GM18907 (cell line): Measurements from ENCODE around the gene CYP39A1.

Experiments
- ATAC-seq: cut with Tn5 transposase; IDR thresholded peaks from one replicate; pipeline ENCODE4 v1.9.1; 2021; ENCODE audit warnings: mild to moderate bottlenecking, moderate library complexity; ENCODE audit not compliant: unreplicated experiment

CYP39A1 gene, protein sequence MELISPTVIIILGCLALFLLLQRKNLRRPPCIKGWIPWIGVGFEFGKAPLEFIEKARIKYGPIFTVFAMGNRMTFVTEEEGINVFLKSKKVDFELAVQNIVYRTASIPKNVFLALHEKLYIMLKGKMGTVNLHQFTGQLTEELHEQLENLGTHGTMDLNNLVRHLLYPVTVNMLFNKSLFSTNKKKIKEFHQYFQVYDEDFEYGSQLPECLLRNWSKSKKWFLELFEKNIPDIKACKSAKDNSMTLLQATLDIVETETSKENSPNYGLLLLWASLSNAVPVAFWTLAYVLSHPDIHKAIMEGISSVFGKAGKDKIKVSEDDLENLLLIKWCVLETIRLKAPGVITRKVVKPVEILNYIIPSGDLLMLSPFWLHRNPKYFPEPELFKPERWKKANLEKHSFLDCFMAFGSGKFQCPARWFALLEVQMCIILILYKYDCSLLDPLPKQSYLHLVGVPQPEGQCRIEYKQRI

DNA sequence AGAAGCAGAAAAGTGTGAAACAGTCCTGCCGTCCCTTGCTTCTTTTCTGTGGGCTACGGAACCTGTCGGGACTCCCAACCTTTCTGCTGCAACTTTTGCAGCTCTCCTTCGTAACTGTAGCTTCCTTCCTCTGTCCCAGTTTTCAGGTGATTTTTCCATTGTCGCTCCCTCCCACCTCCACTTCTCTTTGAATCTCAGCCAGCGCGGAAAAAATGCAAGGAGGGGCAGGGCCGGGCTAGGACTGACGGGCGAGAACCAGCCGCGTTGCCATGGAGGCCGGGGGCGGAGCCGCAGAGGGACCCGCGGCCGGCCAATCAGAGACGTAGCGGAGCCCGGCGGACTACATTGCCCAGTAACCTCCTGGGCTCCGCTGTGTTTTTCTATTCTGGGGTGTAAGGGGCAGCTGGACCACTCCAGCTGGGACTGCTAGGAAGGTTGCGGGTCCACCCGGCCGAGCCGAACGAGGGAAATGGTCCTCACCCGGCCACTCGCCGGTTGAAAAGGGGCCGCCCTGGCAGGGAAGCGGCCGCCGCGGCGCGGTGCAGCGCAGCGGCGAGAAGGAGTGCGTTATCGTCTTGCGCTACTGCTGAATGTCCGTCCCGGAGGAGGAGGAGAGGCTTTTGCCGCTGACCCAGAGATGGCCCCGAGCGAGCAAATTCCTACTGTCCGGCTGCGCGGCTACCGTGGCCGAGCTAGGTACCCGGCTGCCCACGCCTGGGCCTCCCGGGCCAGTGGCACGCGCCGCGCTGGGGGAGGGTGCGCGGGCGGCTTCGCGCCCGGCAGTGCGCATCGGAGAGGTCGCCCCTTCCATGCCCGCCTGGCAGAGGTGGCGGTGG, at the start of gene CYP39A1, which contains the start of gene SLC25A27:
Gene CYP39A1 (minus strand): TSS at position 216 of the 836 bp plus-strand sequence. CDS start 236 bp downstream, outside the sequence.
Gene SLC25A27 (plus strand): TSS at position 373 of the 836 bp plus-strand sequence. CDS start 218 bp downstream, at position 591.
- peak; percentile 100 for ATAC-seq

- no peak for ATAC-seq
Observed at GRCh38 chr6:46699970-46700369, 47.4 kb upstream of the CYP39A1 start.

- no peak for ATAC-seq
Observed at GRCh38 chr6:46690911-46691451, 38.4 kb upstream of the CYP39A1 start.

GRCh38 chr6:46690141-46690755, 37.6 kb upstream of the CYP39A1 start:
- ATAC-seq: no peak

GRCh38 chr6:46689657-46690056, 37.0 kb upstream of the CYP39A1 start:
- no peak for ATAC-seq

DNA sequence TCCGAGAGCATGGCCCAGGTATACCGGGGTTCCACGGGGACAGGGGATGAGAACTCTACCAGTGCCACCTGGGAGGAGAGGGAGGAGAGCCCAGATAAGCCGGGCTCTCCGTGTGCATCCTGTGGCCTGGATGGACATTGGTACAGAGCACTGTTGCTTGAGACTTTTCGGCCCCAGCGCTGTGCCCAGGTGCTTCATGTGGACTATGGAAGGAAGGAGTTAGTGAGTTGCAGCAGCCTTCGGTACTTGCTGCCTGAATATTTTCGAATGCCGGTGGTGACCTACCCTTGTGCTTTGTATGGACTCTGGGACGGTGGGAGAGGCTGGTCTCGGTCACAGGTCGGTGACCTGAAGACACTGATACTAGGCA, 36.3 kb upstream of the CYP39A1 start:
- ATAC-seq: no peak

DNA sequence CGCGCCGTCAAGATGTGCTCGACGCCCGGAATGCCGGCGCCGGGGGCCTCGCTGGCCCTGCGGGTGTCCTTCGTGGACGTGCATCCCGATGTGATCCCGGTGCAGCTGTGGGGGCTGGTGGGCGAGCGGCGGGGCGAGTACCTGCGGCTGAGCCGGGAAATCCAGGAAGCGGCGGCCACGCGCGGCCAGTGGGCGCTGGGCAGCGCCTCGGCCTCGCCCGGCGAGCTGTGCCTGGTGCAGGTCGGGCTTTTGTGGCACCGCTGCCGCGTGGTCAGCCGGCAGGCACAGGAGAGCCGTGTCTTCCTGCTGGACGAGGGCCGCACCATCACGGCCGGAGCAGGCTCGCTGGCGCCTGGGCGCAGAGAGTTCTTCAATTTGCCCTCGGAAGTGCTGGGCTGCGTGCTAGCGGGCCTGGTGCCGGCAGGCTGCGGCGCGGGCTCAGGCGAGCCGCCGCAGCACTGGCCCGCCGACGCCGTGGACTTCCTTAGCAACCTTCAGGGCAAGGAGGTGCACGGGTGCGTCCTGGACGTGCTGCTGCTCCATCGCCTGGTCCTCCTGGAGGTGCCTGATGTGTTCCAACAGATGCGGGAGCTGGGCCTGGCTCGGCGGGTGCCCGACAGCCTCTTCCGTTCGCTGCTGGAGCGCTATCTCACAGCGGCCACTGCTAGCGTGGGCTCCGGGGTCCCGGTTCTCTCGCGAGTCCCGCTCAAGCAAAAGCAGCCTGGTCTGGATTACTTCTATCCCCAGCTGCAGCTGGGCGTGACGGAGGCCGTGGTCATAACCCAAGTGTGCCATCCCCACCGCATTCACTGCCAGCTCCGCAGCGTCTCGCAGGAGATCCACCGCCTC, 35.7 kb upstream of the CYP39A1 start:
- no peak for ATAC-seq

DNA sequence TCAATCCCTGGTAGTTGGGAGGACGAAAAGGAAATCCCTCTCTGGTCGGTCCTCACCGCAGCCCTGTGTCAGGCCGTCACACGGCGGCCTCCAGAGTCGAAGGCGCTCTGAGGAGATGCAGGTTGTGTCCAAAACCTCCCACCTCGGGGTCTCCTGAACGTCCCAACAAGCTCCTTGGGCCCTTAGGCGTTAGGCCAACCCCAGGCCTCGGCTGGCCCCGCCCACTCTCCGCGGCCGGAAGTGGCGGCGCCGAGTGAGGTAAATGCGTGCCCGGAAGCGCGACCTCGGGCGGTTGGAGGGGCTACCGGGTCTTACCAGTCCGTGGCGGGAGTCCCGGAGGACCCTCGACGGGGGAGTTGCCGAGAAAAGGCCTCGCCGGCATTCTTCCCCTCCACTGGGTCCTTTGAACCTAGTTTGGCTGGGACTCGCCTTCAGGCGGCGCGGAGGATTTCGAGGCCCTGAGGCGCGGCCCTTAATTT, 35.0 kb upstream of the CYP39A1 start, which contains the start of gene TDRD6:
Gene TDRD6 (plus strand): TSS at position 267 of the 479 bp plus-strand sequence. CDS start 244 bp downstream, outside the sequence.
- ATAC-seq: no peak

DNA sequence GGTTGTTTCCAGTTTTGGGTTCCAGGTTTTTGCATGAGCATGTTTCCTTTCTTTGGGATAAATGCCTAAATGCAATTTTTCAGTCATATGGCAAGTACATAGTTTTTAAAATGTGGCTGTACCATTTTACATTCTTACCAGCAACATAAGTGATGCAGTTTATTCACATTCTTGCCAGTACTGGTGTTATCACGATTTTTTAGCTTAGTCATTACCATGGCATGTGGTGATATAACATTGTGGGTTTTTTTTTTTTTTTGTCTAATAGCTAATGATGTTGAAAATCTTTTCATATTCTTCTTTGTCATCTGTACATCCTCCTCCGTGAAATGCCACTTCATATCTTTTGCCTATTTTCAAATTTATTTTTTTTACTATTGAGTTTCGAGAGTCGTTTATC, 32.2 kb upstream of the CYP39A1 start:
- ATAC-seq: no peak

DNA sequence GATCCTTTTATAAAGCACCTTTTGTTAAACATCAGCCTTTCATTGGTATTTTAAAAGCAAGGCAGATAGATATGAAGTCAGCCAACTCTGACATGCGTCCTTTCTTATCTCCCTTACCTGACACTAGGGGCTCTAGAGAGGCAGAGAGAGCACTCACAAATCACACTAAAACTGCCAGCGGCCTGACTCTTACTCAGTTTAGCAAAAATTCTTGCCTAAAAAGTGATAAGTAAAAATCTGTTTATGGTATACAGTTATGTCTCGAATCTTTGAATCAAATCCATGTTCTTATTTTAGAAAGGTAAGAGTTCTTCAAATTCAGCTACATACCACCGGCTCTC, 24.7 kb upstream of the CYP39A1 start:
- ATAC-seq: peak; percentile 45

DNA sequence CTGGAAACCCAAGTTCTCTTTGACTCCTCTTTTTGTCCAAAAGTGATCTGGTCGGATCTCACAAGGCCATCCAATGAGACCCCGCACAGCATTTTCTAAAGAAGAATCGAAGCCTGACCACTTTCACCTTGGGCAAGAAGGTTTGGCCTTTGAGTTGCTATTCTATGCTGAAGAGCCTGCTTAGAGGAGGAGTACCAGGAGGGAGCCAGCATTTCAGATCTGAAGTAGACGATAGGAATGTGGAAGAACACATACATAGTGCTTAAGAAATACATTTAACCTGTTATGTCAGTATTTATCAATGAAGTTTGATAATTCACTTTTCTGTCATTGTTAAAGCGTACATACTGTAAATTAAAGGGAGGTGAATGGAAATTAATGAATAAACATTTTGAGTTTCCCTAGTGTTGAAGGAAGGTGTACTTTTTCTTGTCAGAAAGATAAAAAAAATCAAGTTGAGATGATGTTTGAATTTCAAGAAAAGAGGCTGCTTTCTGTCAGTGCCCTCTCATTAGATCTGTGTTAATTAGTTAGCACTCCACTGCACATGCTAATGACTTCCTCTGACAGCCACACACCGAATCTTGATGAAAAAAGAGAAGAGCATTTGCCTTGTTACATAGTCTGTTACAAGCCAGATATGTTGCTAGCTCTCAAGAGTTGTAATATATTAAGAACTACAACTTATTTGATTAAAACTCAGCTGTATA, 24.1 kb upstream of the CYP39A1 start:
- no peak for ATAC-seq

GRCh38 chr6:46674410-46674809, 21.8 kb upstream of the CYP39A1 start:
- ATAC-seq: no peak

DNA sequence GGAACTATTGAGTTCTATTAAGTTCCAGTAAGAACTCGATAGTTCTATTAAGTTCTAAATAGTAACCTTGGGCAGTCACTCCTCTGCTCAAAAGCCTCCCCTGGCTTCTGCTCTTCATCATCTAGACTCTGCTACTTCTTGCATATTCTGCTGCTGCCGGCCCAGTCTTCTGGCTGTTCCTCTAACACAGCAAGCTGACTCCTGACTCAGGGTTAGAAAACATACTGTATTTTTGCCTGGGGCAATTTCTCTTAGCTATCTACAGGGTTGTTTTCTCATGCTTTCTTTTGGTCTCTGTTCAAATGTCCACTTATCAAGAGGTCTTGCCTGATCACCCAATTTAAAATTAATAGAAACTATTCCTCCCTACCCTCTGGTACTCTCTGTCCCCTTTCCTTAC, 14.8 kb upstream of the CYP39A1 start:
- no peak for ATAC-seq

DNA sequence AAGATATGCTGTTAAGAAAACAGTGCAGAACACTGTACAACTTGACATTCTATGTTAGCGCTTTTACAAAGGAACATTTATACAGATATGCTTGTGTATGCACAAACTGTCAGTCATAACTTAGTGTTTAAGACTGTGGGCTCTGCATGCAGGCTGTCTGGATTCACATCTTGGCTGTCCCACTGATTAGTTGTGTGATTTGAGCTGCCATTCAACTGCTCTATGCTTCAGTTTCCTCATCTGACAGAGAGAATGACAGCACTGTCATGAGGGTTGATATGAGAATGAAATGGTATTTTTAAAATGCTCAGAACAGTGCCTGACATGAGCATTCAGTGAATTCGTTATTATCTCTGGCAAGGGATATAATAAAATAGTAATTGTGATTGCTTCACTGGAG, 8.9 kb upstream of the CYP39A1 start:
- ATAC-seq: no peak

- ATAC-seq: no peak
Observed at GRCh38 chr6:46657642-46658041, 5.0 kb upstream of the CYP39A1 start.

DNA sequence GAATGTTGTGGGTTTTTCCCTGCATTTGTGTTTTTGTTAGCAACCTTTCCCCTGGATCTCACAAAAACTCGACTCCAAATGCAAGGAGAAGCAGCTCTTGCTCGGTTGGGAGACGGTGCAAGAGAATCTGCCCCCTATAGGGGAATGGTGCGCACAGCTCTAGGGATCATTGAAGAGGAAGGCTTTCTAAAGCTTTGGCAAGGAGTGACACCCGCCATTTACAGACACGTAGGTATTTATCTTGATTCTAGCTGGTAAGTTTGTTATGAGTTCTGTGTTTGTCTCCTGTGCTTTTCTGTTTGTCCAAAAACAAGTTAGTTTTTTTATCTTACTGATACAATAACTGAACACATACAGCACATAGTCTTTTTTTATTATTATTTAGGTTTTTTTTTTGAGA, 3.2 kb upstream of the CYP39A1 start:
- no peak for ATAC-seq

DNA sequence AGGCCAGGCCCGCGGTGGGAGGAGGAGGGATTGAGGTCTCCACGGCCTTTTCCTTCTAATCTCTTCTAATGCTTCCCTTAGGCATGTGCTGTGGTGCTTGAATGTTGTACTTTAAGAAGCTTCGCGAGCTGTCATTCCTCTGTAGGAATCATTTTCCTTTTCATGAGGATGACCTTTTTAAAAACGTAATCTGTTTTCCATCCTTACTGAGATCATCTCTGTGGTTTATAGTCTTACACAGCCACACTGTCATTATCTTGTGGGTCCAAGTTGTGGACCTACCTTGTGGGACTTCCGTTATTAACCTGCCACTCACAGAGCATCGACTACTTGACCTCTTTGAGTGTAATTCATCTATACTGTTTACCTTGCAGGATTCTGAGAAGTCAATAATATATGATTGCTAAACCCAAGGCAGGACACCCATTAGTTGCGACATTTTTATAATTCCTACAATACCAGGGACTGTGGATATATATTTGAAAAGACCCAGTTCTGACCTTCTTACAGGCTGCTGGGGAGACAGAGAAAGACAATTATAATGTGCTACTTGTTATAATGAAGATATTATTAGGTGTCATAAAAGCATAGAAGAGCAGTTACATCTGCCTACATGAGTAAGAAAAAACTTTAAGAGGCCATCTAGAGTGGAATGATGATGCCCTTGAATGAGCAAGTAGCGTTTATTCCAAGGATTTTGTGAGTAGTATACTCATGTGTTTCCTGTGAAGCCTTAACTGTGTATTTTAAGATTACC, 999 bp upstream of the CYP39A1 start:
- no peak for ATAC-seq

- no peak for ATAC-seq
Observed at GRCh38 chr6:46652232-46652602, 401 bp downstream of the CYP39A1 start.

DNA sequence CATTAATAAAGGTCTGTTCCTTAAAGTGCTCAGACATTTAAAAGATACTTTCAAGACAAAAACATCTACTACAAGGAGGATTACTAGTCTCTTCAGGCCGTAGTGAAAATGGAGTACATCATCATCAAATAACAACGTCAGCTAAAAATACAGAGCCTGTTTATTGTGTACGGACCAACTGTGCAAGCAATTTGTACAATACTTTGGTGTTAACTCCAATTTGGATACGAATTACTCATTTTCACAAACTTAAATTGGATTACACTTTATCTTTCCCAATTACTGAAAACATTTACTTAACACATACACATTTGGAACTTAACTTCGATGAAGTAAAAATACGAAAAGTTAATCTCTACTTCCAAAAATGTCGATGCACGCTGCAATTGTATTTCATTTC, 802 bp downstream of the CYP39A1 start:
- ATAC-seq: no peak
